ENCODE measurements around the gene SNRPA.
"Not testable (repeated sequence)": the region's sequence is repeated elsewhere in the genome, so short reads cannot be mapped to it uniquely, and the experiment has no call there.

Gene SNRPA

DNA sequence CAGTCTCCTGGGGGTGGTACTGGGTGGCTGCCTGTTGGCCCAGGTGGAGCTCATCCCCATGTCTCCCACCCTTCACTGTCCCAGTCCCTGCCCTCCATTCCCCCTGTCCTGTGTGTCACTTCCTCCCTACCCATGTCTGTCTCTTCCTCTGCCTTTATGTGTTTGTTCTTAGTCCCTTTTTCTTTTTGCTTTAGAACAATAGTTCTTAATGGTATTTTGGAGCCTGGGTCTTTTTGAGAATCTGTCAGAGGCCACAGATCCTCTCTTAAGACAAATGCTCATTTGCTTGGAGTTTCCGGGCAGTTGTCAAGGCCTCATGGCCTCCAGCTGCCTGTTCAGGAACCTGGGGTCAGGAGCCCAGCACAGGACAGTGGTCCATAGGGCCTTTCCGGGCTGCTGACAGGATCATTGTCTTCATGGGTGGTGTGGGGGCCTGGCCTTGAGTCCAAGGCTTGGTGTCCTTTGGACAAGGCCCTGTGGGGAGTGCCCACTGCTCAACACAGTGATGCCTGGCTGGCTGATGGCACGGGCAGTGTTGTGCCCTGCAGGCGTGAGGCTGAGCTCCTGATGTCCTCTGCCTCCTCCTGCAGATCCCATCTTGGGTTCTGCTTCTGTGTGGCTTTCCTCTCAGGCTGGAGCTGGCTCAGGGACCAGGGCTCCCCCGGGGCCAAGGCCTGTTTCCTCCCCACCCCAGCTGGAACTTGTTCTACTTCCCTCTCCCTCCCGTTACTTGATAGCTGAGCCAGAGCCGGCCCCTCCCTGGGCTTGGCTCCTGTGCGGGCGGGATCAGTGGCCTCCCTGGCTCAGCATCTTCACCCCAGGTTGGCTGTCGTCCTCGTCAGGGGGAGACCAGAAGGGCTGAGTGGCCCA, 51.5 kb downstream of the SNRPA start:
- no peak for DNase-seq

DNA sequence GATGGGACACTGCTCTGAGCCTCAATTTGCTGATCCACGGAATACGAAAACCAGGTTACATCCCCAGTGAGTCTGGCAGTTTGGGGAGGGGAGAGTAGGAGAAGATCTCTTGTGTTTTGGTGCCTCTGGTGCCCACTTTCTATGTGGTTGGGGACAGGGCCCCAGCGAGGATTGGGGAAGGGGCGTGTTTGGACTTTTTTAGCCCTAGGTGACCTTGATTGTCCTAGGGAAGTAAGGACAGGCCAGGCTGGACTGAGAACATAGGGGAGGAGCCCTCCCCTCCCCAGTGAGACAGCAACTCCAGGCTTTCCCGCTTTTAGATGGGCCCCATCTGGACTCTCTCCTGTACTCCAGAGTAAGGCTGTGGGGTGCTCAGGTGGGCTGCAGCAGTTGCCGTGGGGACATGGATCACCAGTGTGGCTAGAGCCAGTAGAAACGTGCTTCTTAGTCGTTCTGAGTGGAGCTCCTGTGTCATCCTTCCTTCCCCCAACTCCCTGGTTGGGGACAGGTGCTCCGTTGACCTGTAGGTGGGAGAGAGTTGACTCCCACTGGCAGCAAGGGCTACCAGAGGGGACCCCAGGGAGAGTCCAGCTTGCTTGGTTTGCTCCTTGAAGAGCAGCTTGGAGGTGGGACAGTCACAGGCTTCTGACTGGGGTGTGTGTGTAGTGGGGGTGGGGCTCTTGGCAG, 52.3 kb downstream of the SNRPA start:
- DNase-seq = no peak

DNA sequence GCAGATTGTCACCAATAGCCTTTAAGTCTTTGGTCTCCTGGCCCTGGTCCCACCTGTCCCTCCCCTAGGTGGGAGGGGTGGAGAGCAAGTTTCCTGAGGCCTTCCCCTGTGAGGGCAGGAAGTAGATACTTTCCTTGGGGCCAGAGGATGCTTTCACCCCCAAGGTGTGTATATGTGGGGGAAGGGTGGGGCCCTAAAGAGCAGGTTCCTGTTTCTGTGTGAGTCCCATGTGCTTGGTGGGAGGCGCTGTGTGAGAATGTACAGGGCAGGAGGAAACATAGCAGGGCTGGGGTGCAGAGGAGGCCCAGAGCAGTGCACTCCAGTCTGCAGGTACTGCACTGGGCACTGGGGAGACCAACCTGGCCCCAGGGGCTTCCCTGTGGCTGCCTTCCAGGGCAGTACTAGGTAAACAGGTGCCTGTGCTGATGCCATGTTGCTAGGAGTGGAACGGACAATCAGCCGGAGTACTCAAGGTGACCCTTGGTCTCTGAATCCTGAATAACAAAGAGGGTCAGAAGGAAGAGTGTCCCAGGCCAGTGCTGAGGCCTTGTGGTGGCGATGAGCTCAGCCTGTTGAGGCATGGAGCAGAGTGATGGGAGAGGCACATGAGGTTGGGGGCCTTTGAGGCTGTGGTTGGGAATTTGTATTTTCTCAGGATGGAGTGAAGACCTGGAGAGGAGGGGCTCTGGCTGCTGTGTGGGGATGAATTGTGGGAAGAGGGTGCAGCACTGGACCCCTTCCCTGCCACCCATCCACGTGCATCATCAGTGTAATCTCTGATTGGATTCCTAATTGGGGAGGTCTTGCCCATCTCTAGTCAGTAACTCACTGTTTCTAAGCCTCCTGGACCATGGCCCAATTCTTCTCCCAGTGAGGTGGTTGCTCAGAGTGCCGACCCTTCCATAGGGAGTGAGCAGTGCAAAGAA, 53.1 kb downstream of the SNRPA start:
- DNase-seq = no peak

DNA sequence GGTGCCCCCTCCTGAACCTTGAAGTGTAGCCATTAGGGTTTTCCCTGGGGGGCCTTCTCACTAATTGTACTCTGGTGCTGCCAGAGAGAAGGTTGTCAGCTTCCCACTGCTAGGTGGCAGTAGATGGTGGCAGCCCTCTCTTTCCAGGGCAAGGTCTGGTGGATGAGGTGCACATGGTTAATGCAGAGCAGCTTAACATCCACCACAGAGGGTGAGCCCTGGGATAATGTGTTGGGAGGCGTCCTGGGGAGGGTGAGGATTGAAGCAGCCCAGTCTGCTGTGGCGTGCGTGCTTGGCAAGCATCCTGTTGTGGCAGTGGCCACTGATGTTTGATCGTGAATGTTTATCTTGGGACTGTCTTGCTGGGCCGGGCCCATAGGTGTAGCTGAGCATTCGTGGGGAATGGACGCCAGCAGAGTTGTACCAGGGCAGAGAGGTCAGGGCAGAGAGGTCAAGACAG, 53.8 kb downstream of the SNRPA start:
- DNase-seq = no peak

DNA sequence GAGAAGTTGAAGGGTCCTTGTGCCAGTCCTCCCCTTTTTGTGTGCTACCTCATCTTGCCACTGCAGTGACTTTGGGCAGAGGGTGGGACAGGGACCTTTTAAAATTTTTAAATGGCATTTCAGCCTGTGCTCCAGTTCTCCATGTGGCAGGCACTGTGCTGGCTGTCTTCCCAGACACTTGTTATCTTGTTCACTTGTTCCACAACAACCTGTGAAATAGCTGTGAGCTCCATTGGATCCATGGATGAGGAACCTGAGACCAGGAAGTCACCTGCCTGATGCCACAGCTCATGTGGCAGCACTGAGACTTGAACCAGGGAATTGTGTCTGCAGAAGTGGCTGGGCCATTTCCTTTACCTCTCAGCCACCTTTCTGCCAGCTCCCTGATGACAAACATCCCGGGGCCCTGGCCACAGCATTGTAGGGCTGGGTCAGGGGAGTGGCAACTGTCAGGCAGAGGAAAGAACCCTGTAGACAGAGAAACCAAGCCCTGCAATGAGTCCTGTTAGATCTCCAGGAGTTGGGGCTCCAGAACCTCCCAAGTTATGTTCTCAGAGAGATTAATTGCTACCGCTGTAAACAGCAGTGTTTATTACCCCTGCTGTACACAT, 54.4 kb downstream of the SNRPA start:
- no peak for DNase-seq

DNA sequence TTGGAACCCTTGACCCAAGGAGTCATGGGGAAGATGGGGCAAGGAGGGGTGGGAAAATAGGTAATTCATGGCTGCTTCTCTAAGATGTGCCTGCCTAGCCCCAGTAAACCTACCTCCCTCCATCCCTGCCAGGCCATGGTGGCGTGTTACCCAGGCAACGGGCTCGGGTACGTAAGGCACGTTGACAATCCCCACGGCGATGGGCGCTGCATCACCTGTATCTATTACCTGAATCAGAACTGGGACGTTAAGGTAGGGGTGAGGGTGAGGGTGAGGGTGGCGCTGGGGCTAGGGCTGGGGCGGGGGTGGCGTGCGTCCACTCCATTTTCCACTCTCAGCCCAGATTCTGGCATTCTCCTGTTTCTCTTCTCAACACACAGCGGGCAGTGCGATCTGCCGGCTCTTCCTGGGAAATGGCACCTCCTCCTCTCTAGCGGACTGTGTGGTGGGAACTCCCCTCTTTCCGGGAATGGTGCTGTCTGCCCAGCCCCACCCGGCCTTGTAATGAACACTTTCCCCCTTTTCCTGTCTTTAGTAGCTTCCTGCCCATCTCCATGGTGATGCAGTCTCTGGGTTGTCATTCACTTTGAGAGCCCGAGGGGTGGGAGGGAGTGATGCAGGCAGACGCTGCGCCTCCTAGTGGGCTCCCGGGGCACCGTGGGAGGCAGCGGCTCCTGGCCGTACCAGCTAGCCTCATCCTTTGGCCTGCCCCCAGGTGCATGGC, 55.6 kb downstream of the SNRPA start:
- DNase-seq = no peak

DNA sequence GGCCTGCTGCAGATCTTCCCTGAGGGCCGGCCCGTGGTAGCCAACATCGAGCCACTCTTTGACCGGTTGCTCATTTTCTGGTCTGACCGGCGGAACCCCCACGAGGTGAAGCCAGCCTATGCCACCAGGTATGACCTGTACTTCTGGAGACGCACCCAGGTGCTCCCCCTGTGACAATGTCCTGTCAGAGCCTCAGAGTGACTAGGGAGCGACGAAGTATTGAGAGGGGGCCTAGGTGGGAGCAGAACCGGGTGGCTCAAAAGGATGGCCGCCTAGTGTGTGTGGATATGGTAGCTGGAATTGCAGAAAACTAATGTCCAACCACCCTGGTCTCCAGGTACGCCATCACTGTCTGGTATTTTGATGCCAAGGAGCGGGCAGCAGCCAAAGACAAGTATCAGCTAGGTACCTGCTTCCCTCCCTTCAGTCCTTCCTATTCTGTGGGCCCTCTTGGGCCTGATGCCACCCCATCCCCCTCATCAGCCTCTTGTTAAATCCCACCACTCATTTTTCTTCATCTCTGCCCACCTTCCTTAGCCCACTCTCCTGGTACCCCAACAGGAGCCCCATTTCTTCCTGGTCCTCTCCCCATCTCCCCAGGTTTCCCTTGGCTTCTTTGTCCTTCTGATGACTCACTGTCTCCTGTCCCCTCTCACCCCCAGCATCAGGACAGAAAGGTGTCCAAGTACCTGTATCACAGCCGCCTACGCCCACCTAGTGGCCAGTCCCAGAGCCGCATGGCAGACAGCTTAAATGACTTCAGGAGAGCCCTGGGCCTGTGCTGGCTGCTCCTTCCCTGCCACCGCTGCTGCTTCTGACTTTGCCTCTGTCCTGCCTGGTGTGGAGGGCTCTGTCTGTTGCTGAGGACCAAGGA, 56.4 kb downstream of the SNRPA start:
- no peak for DNase-seq

DNA sequence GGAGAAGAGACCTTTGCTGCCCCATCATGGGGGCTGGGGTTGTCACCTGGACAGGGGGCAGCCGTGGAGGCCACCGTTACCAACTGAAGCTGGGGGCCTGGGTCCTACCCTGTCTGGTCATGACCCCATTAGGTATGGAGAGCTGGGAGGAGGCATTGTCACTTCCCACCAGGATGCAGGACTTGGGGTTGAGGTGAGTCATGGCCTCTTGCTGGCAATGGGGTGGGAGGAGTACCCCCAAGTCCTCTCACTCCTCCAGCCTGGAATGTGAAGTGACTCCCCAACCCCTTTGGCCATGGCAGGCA, 57.0 kb downstream of the SNRPA start:
- DNase-seq = no peak

DNA sequence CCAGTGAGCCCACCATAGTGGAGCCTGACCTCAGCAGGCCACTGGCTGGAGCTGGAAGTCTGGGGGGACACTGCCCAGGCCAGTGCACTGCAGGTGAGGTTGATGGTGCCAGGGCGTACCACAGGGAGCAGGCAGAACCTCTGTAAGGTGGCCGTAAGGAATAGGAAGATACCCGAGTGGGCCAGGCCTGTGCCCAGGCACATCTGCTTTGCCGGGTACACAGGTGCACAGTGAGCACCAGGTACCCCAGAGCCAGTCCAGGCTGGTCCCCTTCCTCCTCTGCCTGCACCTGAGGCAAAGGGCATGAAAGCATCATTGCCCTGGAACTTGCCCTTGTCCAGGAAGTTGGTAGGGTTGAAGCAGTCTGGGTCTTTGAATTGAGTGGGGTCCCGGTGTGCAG, 57.5 kb downstream of the SNRPA start:
- no peak for DNase-seq

DNA sequence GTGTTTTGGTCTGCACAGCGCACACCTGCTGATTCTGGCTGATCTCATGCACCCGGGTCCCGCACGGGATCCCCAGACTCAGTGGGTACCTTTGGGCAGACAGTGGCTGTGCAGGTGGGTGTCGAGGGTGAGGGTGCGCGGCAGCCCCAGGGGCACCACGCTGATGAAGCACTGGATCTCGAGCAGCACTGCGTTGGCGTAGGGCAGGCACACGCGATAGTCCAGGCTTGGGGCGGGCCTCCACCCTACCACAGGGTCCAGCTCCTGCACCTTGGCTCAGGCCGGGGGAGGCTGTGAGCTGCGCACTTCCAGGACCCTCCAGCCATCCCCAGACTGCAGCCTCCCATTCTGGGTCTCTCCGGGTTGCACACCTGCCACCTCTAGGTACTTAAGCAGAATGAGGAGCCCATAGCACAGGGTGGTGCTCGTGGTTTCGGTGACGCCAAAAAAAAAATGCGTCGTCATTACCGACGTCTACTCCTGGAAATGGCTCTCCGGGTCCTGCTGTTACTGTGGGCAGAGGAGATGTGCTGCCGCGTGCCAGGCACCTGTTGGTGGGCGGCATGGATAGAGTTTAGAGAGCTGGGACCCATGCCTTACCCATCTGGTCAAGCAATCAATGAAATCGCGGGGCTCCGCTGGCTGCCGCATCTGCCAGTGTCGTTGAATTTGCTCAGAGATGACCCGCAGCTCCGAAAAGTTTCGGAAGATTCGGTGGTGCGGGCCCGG, 58.5 kb downstream of the SNRPA start:
- DNase-seq = no peak

DNA sequence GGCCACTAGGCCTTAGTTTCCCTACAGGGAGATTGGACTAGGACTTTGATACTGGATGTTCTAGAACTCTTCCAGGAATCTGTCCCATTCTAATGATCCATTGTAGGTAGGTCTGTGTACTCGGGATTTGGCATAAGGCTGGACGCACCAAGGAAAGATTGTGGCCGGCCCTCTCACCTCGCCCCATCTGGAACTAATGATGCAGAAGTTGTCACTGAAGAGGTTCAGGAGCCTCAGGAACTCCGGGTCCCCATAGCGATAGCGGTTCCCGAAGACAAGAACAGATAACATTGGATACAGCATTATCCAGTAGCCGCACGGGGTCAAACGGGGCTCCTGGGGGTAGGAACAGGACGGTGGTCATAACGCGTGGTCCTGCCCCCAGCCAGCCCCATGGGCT, 59.2 kb downstream of the SNRPA start:
- no peak for DNase-seq

DNA sequence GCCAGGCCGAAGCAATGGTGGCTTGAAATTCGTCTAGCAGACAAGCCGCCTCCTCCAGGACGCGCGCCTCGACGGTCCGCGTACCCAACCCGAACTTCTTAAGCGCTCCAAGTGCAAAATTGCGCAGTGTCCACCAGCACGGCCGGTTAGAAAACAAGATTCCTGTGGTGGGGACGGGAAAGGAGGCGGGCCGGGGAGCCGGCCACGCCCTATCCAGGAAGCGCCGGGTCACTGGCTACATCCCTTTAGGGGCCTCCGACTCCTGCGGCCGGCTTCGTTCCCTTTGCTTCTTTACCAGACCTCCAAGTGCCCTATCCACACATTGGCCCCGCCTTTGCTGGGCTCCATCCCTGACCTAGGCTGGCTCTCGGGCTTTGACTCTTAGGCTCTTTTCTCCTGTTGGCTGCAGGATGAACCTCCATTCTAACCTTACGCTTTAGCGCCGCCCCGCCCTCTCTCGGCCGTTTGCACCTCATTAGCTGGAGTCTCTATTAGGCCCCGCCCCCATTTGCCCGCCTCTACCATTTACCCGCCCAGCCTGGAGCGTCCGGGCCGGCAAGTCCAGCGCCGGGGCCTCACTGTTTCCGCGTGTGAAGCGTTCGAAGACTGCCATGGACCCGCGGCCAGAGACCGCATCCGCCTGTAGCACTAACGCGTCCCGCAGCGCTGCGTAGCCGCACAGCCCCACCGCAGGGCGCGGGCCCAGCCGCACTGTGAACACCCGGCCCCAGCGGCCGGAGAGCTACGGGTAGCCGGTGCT, 59.8 kb downstream of the SNRPA start:
- DNase-seq = not testable (repeated sequence)

DNA sequence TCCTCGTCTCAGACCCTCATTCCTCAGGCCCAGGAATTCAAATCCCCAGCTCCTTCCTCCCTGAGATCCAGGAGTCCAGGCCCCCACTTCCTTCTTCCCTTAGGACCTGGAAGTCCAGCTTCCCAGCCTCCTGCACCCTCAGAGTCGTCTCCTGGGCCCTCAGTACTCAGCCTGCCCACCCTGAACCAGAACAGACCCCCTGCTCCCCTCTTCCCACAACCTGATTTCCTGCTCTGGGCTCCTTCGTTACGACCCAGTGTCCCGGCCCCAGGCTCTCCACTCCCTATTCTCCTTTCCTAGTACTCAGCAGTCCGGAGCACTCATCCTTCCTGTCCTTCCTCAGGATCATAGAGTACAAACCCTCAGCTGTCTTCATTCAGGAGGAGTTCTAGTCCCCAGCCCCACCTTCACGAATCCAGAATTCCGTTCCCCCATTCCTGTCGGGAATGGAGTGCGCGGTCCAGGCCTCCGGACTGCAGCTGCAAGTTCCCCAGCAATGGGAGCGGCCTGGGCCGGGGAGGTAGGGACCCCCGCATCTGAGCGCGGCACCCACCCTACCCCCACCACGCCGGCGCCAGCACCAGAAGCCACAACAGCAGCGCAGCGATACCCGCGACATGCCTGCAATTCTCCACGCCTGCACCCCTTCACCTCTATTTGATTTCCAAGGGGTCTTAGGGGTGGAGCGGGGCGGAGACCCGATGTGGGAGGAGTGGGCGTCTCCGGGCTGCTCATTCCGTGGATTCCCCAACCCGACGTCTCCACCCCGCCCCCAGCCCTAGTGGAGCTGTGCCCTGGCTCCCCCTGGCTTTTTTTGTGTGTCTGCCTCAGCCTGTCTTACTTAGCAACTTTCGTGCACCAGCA, 60.7 kb downstream of the SNRPA start:
- no peak for DNase-seq

DNA sequence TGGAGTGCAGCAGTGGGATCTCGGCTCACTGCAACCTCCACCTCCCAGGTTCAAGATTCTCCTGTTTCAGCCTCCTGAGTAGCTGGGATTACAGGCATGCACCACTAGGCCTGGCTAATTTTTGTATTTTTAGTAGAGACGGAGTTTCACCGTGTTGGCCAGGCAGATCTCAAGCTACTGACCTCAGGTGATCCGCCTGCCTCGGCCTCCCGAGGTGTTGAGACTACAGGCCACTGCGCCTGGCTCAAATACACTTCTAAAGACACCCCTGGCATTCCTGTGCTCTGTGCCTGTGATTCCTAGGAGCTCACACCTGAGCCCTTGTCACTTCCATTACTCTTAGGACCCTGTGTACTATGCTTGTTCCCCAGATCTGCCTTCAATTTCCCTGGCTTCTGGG, 61.6 kb downstream of the SNRPA start:
- DNase-seq = not testable (repeated sequence)

DNA sequence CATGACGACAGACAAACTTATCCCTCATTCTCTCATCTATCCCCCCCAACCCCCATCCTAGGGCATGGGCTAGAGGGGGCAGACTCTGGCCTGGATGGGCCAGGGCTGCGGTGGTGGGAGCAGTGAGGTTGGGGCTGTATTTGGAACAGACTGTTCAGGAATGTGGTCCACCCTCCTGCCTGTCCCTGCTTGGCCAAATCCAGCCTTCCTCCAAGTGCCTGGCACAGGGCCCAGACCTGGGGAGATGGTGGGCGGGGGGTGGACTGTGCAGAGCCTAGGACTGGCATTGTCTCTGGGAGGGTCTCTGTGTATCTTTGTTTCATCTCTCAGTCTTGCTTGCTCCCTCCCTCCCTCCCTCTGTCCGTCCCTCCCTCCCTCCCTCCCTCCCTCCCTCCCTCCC, 62.2 kb downstream of the SNRPA start:
- no peak for DNase-seq
